Neutrophil (primary cell): ENCODE data around the gene EGLN2.
A peak's percentile ranks its signal among the peaks of the same experiment; 100 is the strongest.
"Not testable (repeated sequence)": the region's sequence is repeated elsewhere in the genome, so short reads cannot be mapped to it uniquely, and the experiment has no call there.

ENCODE experiments used
- H3K27ac ChIP-seq: fragments of 200-600 bp; sonication (generic); 2 replicates; pipeline ENCODE4 v1.5.1; 2016; ENCODE audit warnings: mild to moderate bottlenecking, moderate library complexity
- H3K27me3 ChIP-seq: fragments of 200-600 bp; sonication (generic); 2 replicates; pipeline ENCODE4 v1.6.0; 2016; ENCODE audit warnings: mild to moderate bottlenecking
- H3K36me3 ChIP-seq: fragments of 200-600 bp; sonication (generic); 2 replicates; pipeline ENCODE4 v1.5.1; 2017
- H3K4me1 ChIP-seq, 2 experiments: fragments of 200-600 bp in 1 of 2; sonication (generic) in 1 of 2; 1 replicate in 1 of 2; 2 replicates in 1 of 2; pipeline versions ENCODE4 v1.5.1 to v1.6.1; 2013 to 2016; ENCODE audit warnings: low read depth in 1 of 2, low read length in 1 of 2, mild to moderate bottlenecking in 1 of 2, moderate library complexity in 1 of 2; ENCODE audit not compliant: control insufficient read depth in 1 of 2, insufficient read depth in 1 of 2
- H3K4me3 ChIP-seq, 2 experiments: fragments of 200-600 bp in 1 of 2; sonication (generic) in 1 of 2; 1 replicate in 1 of 2; 2 replicates in 1 of 2; pipeline ENCODE4 v1.5.1; 2013 to 2016; ENCODE audit warnings: low read depth in 1 of 2, low read length in 1 of 2, mild to moderate bottlenecking in 1 of 2, moderate library complexity in 1 of 2
- H3K9me3 ChIP-seq: fragments of 200-600 bp; sonication (generic); 2 replicates; pipeline ENCODE4 v1.5.1; 2016
- CTCF ChIP-seq: fragments of 200-600 bp; sonication (generic); IDR thresholded peaks from 2 replicates; pipeline ENCODE4 v1.5.1; 2016; ENCODE audit warnings: antibody characterized with exemption

Gene EGLN2

GRCh38 chr19:40810160-40810559, 11.2 kb downstream of the EGLN2 start:
- Histone ChIP-seq H3K27me3 (peaks cover 30% of the 10 kb centered on the region), H3K36me3 (peaks cover 49% of the 10 kb centered on the region), H3K4me3 (peak overlapping the region; percentile 69 to 74), H3K4me1 (peaks cover 46 to 48% of the 10 kb centered on the region in 2 experiments), H3K9me3 (no peaks in the 10 kb centered on the region), H3K27ac (peak overlapping the region; percentile 79)
- TF ChIP-seq CTCF, result no peak

GRCh38 chr19:40810649-40811408, 11.8 kb downstream of the EGLN2 start:
- H3K4me3 ChIP-seq, result peak overlapping the region; percentile 69 to 74
- H3K4me1 ChIP-seq, result peaks cover 39 to 42% of the 10 kb centered on the region in 2 experiments

GRCh38 chr19:40811478-40812341, 12.7 kb downstream of the EGLN2 start:
- peak overlapping the region; percentile 79 for H3K27ac ChIP-seq
- peaks cover 30 to 33% of the 10 kb centered on the region in 2 experiments for H3K4me1 ChIP-seq
- H3K4me3 ChIP-seq, result peak overlapping the region; percentile 69 to 74
- H3K36me3 ChIP-seq, result peaks cover 33% of the 10 kb centered on the region
- peaks cover 34% of the 10 kb centered on the region for H3K27me3 ChIP-seq
- no peaks in the 10 kb centered on the region for H3K9me3 ChIP-seq
- no peak for TF ChIP-seq CTCF

More at GRCh38 chr19:40810649-40811408, 11.8 kb downstream of the EGLN2 start:
- TF ChIP-seq CTCF, result peak; percentile 25
- peaks cover 42% of the 10 kb centered on the region for H3K36me3 ChIP-seq
- H3K9me3 ChIP-seq, result not testable (repeated sequence)
- H3K27me3 ChIP-seq, result peaks cover 34% of the 10 kb centered on the region
- peak overlapping the region; percentile 79 for H3K27ac ChIP-seq

GRCh38 chr19:40812571-40812970, 13.6 kb downstream of the EGLN2 start:
- H3K4me1 ChIP-seq, result peaks cover 24 to 25% of the 10 kb centered on the region in 2 experiments
- H3K4me3 ChIP-seq, H3K9me3 ChIP-seq, H3K27ac ChIP-seq: not testable (repeated sequence)
- peaks cover 25% of the 10 kb centered on the region for H3K36me3 ChIP-seq
- H3K27me3 ChIP-seq, result peaks cover 34% of the 10 kb centered on the region

GRCh38 chr19:40813182-40813581, 14.2 kb downstream of the EGLN2 start:
- Histone ChIP-seq H3K27me3 (peaks cover 34% of the 10 kb centered on the region), H3K27ac (no peak overlapping the region), H3K36me3 (peaks cover 18% of the 10 kb centered on the region), H3K9me3 (no peaks in the 10 kb centered on the region), H3K4me1 (peaks cover 24 to 28% of the 10 kb centered on the region in 2 experiments), H3K4me3 (no peak overlapping the region)
- no peak for TF ChIP-seq CTCF
